Measurements from ENCODE around the gene NUDT13.
"Not testable (repeated sequence)": the region's sequence is repeated elsewhere in the genome, so short reads cannot be mapped to it uniquely, and the experiment has no call there.

NUDT13 gene

DNA sequence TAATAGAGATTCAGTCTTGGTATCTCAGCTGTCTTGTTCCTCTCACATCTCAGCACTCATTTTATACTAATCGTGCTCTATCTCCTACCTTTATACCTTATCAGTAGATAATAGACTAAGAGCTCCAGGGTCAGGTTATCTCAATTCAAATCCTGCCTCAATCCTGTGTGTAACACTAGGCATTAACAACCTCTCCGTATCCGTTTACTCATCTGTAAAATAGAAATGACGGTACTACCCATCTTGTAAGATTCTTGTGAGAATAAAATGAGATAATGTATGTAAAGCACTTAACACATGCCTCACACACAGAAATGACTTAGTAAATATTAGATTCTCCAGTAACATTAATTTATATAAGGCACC, 13.0 kb upstream of the NUDT13 start:
- DNase-seq (ENCODE audit: low spot score) (no peak), FAIRE-seq (no peak)

DNA sequence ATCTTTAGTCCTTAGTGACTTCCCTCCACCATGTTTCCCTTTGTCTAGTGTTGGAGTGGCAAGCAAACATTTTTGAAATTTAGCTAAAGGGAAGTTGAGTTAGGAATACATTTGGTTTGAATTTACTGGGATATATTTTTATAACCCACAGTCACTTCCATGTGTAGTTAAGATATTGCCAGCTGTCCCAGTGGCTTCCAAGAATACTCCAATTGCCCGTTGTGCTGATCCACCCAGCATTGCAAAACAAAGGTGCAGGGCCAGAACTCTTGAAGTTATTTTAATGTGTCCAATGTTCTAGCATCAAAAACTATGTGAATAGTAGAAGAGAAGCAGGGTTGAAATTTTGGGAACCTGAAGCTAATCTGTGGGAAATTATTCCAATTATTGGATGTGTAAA, 11.1 kb upstream of the NUDT13 start:
- FAIRE-seq (no peak), DNase-seq (ENCODE audit: low spot score) (no peak)

DNA sequence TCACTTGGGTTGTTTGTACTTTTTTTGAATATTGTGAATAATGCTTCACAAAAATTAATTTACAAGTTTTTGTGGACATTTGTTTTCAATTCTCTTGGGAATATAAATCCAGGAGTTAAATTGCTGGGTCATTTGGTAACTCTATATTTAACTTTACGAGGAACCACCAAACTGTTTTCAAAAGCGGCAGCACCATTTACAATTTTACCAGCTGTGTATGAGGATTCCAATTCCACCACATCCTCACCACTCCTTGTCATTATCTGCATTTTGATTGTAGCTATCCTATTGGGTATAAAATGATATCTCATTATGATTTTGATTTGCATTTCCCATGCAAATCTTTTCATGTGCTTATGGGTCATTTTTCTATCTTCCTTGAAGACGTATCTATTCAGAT, 4.0 kb upstream of the NUDT13 start:
- DNase-seq (ENCODE audit: low spot score) (no peak), FAIRE-seq (no peak)

DNA sequence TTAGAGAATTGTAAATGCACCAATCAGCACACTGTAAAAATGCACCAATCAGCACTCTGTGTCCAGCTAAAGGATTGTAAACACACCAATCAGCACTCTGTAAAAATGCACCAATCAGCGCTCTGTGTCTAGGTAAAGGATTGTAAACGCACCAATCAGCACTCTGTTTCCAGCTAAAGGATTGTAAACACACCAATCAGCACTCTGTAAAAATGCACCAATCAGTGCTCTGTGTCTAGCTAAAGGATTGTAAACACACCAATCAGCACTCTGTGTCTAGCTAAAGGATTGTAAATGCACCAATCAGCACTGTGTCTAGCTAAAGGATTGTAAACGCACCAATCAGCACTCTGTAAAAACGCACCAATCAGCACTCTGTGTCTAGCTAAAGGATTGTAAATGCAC, 1.0 kb upstream of the NUDT13 start:
- DNase-seq (ENCODE audit: low spot score); FAIRE-seq: not testable (repeated sequence)

DNA sequence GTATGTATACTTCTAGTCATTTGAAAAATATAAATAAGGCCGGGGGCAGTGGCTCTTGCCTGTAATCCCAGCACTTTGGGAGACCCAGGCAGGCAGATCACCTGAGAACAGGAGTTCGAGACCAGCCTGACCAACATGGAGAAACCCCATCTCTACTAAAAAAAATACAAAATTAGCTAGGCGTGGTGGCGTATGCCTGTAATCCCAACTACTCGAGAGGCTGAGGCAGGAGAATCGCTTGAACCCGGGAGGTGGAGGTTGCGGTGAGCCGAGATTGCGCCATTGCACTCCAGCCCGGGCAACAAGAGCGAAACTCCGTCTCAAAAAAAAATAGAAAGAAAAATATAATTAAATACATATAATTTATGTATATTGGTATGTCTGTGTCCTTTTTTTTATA, 1.8 kb downstream of the NUDT13 start:
- not testable (repeated sequence) for DNase-seq (ENCODE audit: low spot score); FAIRE-seq

DNA sequence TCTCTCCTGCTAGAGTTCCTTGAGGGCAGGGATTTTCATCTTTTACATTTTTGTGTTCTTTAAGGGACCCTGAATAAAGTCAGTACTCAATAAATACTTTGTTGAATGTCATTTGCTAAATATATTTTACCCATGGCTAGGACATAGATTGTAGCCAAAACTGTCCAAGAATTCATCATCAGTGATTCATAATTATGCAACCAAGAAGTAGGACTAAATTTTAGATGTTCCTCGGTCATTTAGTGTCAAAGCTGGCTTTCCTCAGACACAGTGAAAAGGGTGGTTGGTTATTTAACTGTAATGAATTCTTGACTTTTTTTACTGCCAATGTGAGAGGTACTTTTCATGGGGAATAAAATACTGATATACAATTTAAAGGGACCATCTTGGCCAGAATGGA, 3.3 kb downstream of the NUDT13 start:
- FAIRE-seq (no peak), DNase-seq (ENCODE audit: low spot score) (no peak)

DNA sequence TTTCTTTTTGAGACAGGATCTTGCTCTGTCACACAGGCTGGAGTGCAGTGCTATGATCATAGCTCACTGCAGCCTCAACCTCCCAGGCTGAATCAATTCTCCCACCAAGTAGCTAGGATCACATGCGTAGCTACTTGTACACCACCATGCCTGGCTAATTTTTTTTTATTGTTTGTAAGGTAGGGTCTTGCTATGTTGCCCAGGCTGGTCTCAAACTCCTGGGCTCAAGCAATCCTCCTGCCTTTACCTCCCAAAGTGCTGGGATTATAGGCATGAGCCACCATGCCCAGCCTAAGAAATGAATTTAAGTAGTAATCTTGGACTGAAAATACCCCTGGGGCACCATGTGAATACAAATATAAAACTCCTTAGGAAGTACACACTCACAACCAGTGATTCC, 5.8 kb downstream of the NUDT13 start:
- DNase-seq (ENCODE audit: low spot score), result no peak
- FAIRE-seq, result no peak

DNA sequence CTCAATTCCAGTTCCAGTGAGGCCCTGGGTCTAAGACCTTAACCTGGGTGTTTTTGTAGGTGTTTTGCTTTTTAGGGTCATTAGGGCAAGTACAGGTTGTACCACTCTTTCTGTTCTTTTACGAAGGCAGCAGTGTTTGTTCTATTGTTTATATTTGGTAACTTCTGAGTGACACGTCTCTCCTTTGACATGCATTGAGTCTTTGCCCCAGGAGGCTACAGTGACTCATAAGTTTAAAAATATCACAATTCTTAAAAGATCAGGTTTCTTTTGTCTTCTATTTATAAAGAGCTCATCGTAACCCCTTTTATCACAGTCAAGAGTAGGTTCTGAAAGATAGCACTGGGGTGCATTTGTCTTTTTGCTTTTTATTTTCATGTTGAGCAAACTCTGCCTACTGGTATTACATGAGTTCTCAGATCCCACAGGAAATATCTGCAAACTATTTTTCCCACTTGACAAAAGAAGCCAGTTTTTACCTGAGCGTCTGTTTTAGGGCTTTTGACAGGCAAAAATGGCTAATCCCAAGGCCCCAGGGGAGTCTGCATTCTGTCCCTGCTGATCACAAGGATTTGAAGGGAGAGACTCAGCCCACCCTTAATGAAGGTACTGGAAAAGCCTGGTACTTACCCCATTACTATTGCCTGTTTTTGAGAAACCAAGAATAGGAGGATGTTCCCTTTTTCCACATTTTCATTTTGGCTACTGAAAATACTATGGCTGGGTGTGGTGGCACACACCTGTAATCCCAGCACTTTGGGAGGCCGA, 7.9 kb downstream of the NUDT13 start:
- FAIRE-seq (no peak), DNase-seq (ENCODE audit: low spot score) (no peak)

DNA sequence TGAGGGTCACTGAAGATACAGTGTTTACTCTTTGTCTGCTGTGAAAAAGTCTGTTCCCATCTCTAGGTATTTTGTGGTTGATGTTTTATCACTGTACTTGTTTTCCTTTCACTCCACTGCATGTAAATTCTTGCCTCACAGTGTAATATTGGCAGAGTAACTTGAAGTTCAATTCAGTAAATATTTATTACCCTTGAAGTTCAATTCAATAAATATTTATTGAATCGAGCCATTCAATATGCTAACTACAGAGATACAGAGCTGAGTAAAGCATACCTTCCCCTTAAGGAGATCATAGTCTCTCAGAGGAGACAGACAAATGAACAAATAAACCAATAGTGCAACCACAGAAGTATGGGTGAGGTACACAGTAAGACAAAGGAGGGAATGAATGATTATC, 9.2 kb downstream of the NUDT13 start:
- FAIRE-seq, result no peak
- DNase-seq (ENCODE audit: low spot score), result no peak

DNA sequence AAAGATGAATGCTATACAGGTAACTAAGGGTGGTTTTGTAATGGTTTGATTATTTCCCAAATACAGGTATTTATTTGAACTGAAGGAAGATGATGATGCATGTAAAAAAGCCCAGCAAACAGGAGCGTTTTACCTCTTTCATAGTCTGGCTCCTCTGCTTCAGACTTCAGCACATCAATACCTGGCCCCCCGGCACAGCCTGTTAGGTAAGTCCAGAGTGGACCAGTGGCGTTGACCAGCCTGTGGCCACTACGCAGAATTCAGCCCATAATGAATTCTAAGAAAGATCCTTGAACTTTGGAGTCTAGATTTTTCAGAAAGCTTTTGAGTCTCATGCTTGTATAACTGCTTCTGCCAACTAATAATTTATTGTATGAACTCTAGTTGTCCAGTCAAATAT, 9.7 kb downstream of the NUDT13 start:
- FAIRE-seq, result no peak
- no peak for DNase-seq (ENCODE audit: low spot score)

DNA sequence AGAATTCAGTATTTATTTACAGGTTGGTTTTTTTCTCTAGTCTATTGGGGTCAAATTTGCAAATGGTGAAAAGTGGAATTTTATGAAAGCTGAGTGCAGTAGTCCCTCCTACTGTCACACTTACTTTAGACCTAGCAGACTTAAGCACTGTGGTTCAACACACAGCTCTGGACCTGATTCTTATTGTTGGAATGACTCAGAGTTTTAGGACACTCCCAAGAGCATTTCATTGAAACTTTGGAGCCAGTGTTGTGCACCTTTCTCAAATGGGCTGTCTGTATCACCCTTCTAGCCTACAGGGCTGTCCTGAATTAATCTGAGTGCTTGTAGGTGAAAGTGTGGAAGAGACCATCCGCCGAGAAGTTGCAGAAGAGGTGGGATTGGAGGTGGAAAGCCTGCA, 16.1 kb downstream of the NUDT13 start:
- FAIRE-seq (no peak), DNase-seq (ENCODE audit: low spot score) (no peak)

DNA sequence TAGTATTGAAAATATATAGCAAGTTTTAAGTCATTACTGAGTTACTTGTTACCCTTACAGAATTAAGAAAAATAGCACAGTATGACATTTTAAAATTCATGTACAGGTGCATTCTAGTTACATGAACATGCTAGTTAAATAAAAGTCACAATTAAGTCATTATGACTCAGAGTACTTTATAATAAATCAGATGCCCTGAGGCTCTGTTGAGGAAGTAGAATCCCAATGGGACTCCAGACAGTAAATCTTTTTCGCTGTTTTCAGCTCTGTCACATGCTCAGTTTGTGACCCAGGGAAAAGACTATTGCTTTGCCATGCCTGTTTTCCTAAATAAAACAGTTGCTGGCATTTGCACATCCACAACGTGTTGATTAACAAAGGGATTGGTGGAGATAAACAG, 21.0 kb downstream of the NUDT13 start:
- FAIRE-seq (no peak), DNase-seq (ENCODE audit: low spot score) (no peak)

DNA sequence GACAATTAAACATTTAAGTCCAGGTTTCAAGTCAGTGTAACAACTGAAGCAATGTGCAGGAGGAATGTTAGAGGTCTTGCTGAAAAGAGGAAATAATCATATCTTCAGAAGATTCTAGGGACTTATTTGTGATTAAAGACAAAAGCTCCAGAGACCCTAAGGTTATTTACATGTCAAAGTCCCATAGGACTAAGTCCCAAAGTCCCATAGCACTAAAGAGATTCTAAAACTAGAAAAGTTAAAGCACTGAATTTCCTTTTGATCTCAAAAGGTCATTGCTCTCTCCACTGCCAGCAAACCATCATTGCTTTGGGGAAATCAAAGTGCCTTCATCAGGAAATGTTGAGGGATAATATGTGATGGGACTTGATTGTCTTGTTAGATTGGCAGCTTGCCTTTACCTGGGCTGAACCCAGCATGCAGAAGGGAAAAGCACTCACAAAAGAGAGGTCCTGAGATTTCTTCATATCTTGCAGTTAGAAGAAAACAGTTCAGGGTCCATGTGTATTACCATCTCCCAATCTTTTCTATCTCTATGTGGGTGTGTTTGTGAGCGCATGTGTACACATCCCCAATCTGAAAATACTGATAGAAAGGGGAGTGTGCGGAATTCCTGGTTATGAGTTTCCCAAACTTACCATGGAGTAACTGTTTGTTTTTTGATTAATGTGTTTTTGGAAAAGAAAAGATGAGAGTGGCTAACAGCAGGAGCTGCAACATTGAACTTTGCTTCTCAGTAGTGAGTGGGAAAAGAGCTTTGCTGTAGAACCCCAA, 21.8 kb downstream of the NUDT13 start:
- FAIRE-seq (no peak), DNase-seq (ENCODE audit: low spot score) (no peak)

DNA sequence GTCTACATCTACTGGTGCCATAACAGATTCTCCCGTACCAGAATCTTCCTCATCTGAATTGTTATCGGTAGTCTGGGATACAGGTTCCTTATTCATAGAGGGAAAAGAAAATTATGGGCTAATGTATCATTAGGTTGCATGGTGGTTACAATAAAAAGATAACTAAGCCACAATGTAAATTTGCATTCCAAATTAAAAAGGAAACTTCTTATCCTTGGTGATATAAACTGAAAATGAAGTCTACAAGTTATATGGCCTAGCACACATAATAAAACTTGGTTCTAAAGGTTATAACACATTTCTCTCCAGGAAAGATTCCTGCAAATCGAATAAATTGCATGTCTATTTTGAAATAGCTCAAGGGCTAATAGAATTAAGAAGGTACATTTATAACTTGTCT, 24.5 kb downstream of the NUDT13 start:
- FAIRE-seq (no peak), DNase-seq (ENCODE audit: low spot score) (no peak)

DNA sequence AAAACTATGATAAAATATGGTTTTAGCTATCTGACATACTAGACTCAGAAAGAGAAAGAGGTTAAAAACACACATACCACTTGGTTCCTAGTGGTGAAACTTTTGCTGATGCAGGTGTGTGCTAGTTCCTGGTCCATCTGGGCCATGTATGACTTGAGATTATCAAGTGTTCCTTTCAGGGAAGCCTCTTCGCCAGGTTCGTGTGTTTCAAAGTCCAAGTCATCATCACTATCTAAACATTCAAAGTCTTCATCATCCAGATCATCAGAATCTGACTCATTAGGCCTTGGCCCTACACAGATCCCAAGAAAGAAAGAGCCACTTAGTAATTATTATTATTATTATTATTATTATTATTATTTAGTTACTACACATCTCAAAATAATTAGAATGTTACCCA, 26.4 kb downstream of the NUDT13 start:
- no peak for DNase-seq (ENCODE audit: low spot score)
- FAIRE-seq, result no peak

DNA sequence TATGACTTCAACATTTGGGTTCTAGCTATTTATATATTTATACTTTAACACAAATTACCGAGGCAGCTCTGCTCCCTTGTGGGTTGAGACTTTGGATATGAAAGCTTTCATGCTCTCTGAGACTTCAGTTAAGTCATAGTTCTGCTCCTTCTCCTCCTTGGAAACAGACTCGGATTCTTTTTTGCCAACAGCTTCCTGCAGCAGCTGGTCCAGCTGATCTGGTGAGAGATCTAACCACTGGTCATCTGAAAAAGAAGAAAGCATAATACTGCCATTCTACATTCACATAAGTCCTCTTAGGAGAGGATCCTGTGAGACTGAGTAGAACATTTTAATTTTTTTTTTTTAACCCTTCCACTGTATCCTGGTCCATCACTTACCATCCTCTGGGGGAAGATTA, 29.0 kb downstream of the NUDT13 start:
- no peak for DNase-seq (ENCODE audit: low spot score)
- no peak for FAIRE-seq

DNA sequence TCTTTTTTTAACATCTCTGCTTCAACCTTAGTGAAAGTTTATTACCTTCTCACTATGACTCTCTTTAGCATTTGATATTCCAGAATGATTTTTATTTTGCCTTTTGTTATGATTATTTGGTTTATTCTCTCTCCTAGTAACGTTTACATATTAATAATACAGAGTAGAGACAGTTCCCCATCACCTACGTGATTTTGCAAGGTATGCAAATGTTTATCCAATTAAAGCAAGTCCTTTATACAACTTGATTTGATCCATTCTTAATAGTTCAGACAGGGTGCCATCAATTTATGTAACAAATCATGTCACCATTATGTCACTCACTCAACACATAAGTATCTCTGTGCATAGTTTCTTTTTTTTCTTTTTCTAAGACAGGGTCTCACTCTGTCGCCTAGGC, 31.3 kb downstream of the NUDT13 start:
- FAIRE-seq, result no peak

DNA sequence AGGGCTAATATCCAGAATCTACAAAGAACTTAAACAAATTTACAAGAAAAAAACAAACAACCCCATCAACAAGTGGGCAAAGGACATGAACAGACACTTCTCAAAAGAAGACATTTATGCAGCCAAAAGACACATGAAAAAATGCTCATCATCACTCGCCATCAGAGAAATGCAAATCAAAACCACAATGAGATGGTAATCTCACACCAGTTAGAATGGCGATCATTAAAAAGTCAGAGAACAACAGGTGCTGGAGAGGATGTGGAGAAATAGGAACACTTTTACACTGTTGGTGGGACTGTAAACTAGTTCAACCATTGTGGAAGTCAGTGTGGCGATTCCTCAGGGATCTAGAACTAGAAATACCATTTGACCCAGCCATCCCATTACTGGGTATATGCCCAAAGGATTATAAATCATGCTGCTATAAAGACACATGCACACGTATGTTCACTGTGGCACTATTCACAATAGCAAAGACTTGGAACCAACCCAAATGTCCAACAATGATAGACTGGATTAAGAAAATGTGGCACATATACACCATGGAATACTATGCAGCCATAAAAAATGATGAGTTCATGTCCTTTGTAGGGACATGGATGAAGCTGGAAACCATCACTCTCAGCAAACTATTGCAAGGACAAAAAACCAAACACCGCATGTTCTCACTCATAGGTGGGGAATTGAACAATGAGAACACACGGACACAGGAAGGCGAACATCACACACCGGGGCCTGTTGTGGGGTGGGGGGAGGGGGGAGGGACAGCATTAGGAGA, 40.6 kb downstream of the NUDT13 start:
- FAIRE-seq; DNase-seq (ENCODE audit: low spot score): not testable (repeated sequence)

More for the DNA sequence above, 31.3 kb downstream of the NUDT13 start:
- no peak for DNase-seq (ENCODE audit: low spot score)

DNA sequence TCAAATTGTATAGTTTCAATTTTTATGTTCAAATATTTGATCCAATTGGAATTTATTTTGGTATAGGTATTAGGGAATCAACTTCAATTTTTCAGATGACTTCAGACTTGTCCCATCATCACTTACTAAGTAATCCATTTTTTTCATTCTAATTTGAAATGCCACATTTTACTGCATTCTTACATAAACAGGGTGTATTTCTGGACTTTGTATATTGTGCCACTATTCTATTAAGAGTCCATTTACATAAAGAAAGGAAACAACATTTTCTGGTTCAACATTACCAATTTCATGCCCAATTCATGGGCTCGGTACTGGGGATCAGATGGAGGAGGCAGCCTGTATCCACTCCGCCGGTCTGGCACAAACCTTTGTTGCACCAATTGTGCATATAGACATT, 41.8 kb downstream of the NUDT13 start:
- FAIRE-seq, result no peak
- DNase-seq (ENCODE audit: low spot score), result no peak

DNA sequence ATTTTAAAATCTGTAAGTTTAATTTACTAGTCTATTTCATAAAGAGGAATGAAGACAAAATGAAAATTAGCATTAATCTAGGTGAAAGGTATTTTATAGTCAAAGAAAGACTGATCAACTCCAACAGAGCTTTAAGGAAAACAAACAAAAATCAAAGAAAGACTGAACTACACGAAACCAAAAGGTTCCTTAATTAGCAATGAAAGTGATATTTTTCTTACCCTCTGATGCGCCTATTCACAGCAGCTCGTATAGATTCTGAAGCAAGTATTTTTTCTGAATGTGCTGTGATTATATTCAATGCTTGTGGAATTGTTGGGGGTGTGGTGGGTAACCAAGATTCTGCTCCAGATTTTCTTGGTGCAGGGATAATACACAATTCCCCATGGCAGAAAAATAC, 45.8 kb downstream of the NUDT13 start:
- no peak for DNase-seq (ENCODE audit: low spot score)
- FAIRE-seq, result no peak

DNA sequence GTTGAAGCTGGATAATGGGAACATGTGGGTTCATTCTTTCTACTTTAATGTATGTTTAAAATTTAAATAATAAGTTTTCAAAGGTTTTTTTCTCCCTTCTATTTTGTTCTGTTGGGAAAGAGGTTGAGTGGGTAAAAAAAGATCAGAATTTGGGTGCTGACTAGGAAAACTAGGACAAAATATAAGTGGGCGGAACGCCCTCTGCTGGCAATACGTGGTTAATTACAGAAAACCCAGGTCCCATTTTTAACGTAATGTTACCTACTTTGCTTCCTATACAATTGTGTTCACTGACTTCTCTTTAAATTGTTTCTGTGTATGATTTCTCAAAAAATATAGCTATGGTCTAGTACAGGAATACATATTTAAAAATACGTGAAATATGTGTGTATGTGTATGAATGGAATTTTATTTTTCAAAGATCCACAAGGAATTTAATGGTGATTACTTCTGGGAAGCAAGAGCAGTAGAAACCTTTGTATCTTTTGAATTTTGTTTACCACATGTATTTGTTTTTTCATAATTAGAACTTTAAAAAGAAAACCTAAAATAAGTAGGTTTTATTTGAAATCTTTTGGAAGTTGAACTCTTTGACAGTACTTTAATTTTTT, 48.9 kb downstream of the NUDT13 start:
- FAIRE-seq (peak; percentile 83), DNase-seq (ENCODE audit: low spot score) (peak; percentile 44)

DNA sequence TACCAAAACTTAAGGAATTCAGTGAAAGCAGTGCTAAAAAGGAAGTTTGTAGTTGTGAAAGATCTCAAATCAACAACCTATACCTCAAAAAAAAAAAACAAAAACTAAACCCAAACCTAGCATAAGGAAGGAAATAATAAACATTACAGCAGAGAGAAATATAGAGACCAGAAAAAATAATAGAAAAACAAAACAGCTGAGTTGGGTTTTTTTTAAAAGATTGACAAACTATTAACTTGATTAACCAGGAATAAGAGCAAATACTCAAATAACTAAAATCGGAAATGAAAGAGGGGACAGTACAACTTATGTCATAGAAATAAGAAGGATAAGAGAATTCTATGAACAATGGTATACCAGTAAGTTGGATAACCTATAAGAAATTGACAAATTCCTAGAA, 50.8 kb downstream of the NUDT13 start:
- no peak for FAIRE-seq
- no peak for DNase-seq (ENCODE audit: low spot score)

All from RCC 7860 (cell line).